Stimulated activated naive CD8-positive, alpha-beta T cell treated with anti-CD3 and anti-CD28 coated beads, Interleukin-15, amount 100 ng/mL, for 72 hours (primary cell): ENCODE measurements around the gene IFI30.

ENCODE experiments used
- ATAC-seq: fragments of 150-1000 bp; cut with Tn5 transposase; 2 replicates; pipeline ENCODE4 v1.10.0; 2021; ENCODE audit warnings: mild to moderate bottlenecking, moderate library complexity
- DNase-seq, 2 donors: peaks; one replicate each; pipeline ENCODE4 v3.0.0; 2021 to 2022
- H3K27ac Mint-ChIP-seq, 2 donors: one replicate each; pipeline ENCODE4 v1.8.0; 2022; ENCODE audit warnings: mild to moderate bottlenecking in 2 of 2, mixed read lengths in 2 of 2, moderate library complexity in 2 of 2
- H3K27me3 Mint-ChIP-seq: one replicate; pipeline ENCODE4 v1.8.0; 2022; ENCODE audit warnings: mixed read lengths
- H3K4me1 Mint-ChIP-seq: one replicate; pipeline ENCODE4 v1.8.0; 2022; ENCODE audit warnings: mild to moderate bottlenecking, mixed read lengths
- H3K4me3 Mint-ChIP-seq, 2 donors: one replicate each; pipeline ENCODE4 v1.8.0; 2022; ENCODE audit warnings: mild to moderate bottlenecking in 2 of 2, mixed read lengths in 2 of 2, moderate library complexity in 1 of 2
- H3K9me3 Mint-ChIP-seq, 2 donors: one replicate each; pipeline ENCODE4 v1.8.0; 2022; ENCODE audit warnings: mixed read lengths in 2 of 2

The IFI30 gene

DNA sequence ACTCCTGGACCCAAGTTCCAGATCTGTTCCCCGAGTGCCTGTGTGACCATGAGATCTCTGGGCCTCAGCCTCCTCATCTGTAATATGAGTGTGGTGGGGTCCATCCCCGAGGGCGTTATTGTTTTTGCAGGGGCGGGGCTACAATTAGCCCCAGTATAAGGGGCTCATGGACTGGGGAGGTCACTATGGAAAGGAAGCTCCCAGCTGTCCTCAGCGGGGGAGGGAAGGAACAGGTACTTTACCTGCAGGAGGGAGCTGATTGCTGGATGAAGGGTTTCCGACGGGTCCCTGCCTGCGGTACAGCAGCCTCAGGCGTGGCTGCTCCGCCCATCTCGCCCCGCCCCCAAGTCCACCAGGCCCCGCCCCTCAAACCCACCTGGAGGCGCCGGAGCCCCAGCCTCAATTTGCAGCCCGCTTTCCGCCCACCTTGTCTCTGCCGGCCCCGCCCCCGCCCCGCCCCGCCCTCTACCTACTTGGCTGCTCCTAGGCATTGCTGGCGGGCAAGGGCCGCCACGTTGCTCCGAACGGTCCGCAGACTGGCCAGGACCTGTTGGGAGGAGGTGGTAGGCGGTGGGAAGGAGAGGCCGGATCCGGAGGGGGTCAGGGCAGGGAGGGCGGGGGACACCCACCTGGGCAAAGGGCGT, 47.1 kb downstream of the IFI30 start:
- H3K9me3 Mint-ChIP-seq: no peaks in the 10 kb centered on the region
- no peak for ATAC-seq
- peaks cover 64% of the 10 kb centered on the region for H3K27me3 Mint-ChIP-seq
- DNase-seq: no peak
- H3K4me1 Mint-ChIP-seq: peaks cover 32% of the 10 kb centered on the region
- H3K4me3 Mint-ChIP-seq: no peak overlapping the region
- H3K27ac Mint-ChIP-seq: no peak overlapping the region

- peaks cover 77% of the 10 kb centered on the region for H3K27me3 Mint-ChIP-seq
- no peak overlapping the region for H3K27ac Mint-ChIP-seq
- no peak overlapping the region for H3K4me3 Mint-ChIP-seq
- no peak for ATAC-seq
- peaks cover 43% of the 10 kb centered on the region for H3K4me1 Mint-ChIP-seq
- DNase-seq: no peak
- H3K9me3 Mint-ChIP-seq: no peaks in the 10 kb centered on the region
Observed at GRCh38 chr19:18221815-18222725, 48.5 kb downstream of the IFI30 start.

DNA sequence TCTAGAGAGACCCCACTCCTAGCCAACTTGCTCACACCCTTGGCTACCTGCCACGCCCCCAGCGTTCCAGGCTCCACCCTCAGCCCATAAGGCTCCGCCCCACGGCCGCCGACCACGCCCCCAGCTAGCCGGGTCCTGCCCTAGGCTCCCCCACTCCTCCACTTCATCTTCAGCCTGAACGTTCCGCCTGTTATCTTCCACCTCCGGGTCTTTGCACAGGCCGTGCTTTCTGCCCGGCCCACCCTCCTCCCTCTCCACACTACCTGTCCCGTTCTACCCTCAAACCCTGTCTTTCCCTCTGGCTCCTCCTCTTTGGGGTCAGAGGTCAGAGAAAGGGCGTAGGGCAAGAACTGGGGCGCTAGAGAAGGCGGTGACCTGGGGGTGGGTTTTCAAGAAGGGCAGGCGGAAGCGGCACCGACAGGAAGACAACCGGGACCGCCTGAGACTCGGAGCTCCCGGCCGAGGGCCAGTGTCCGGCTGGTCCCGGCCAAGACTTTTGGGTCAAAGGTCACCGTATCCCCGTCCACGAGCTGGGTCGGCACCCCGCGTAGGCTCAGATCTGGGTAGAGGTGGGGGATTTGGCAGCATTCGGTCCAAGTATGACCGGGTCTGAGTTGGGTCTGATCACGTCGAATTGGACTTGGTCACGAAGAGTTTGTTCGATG, 50.4 kb downstream of the IFI30 start:
- peak; percentile 44 to 54 for DNase-seq
- H3K27me3 Mint-ChIP-seq: peaks cover 89% of the 10 kb centered on the region
- H3K27ac Mint-ChIP-seq: peak overlapping the region in 1 of 2 donors; percentile 46
- H3K4me1 Mint-ChIP-seq: peaks cover 48% of the 10 kb centered on the region
- no peaks in the 10 kb centered on the region for H3K9me3 Mint-ChIP-seq
- peak; percentile 32 for ATAC-seq
- H3K4me3 Mint-ChIP-seq: peak overlapping the region; percentile 85 to 94

DNA sequence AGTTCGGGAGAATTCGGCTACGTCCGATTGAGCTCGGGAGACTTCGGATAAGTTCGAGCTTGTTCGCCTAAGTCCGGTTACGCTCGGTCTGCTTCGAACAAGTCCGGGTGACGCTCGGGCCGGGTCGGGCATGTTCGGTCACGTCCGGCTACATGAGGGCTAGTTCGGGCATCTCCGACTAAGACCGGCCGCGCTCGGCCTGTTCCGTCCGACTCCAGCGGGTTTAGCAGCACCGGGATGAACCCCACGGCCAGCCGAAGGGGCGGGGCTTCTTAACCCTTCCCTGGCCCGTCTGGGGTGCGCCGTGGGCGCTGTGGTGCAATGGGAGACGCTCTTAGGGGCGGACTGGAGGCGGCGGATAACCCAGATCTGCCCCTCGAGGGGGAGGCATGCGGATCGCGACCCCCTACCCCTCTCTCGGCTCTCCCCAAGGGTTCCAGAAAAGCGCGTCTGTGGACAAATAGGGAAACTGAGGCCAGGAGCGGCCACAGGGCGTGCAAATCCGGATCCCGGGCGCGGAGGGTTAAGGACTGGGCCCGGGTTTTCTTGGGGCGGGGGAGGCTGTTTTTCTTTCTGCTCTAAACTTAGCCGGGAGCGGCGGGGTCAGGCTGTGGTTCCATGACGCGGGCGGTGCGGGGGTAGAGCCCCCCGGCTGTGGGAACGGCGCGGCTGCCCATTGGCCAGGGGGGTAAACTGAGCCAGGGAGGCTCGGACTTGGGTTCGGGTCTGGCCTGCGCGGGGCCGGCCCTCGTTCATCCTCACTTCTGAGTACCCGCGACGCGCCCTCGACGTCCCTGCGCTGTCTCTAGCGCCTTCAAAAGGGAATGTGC, 51.1 kb downstream of the IFI30 start:
- Mint-ChIP-seq H3K27ac (peak overlapping the region; percentile 89 to 91), H3K4me3 (peak overlapping the region; percentile 85 to 94), H3K27me3 (peaks cover 90% of the 10 kb centered on the region), H3K4me1 (peaks cover 48% of the 10 kb centered on the region), H3K9me3 (no peaks in the 10 kb centered on the region)
- peak; percentile 97 for ATAC-seq
- peak; percentile 92 to 95 for DNase-seq

- Mint-ChIP-seq H3K27me3 (peaks cover 90% of the 10 kb centered on the region), H3K9me3 (no peaks in the 10 kb centered on the region), H3K27ac (no peak overlapping the region), H3K4me1 (peaks cover 47% of the 10 kb centered on the region), H3K4me3 (peak overlapping the region; percentile 85 to 94)
- DNase-seq (no peak), ATAC-seq (no peak)
Observed at GRCh38 chr19:18225355-18225701, 51.7 kb downstream of the IFI30 start.

DNA sequence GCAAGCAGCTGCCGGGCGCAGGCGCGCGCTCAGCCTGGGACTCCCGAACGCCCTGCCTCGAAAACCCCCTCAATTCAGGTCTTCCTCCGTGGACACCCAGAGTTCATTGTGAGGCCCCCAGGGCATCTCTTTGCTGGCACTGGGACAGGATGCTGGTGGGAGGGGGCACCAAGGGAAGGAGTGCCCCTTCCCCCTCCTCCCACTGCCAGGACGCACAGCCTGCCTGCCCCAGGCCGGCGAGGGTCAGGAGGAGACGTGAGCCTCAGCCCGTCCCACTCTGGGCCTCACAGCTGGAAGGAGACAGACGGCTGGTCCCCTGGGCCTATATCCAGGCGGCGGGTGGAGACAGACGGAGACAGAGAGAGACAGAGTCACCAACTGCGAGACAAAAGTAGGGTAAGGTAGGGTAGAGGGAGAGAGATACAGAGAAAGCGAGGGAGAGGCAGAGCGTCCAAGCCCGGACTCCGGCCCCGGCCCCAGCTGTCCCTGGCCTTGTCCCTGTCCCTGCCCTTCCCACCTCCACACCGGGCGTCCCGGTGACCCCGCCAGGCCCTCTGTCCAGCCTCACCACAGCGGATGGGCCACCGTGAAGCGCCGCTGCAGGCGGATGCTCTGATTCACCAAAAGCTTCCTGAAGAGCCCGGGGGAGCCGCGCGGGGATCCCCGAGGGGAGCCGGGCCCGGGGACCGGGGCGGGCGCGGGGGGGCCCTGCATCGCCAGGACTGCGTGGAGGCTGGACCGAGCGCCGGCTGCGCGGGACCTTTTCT, 52.3 kb downstream of the IFI30 start, which contains the start of gene PDE4C:
Gene PDE4C (minus strand): TSS at position 737 of the 767 bp plus-strand sequence. CDS start 23 bp downstream, at position 714.
- ATAC-seq (no peak), DNase-seq (no peak)
- peak within 1 kb of the TSS; percentile 85 to 94 for H3K4me3 Mint-ChIP-seq
- H3K4me1 Mint-ChIP-seq: peaks cover 47% of the 10 kb centered on the region
- peaks cover 90% of the 10 kb centered on the region for H3K27me3 Mint-ChIP-seq
- H3K9me3 Mint-ChIP-seq: no peaks in the 10 kb centered on the region
- peak within 1 kb of the TSS in 1 of 2 donors; percentile 65 for H3K27ac Mint-ChIP-seq

- Mint-ChIP-seq H3K27me3 (peaks cover 89% of the 10 kb centered on the region), H3K4me3 (no peak overlapping the region), H3K4me1 (peaks cover 53% of the 10 kb centered on the region), H3K9me3 (no peaks in the 10 kb centered on the region), H3K27ac (peak overlapping the region in 1 of 2 donors; percentile 65)
- no peak for DNase-seq
- ATAC-seq: no peak
Observed at GRCh38 chr19:18226956-18227780, 53.6 kb downstream of the IFI30 start.
